ENCODE data around the gene TEX30. TPM values are rescaled to one million over a fixed set of nuclear protein-coding genes. Genes with fewer than 3 reads are reported as not detected.

The TEX30 gene
- total RNA-seq, 1 experiment from 2014 or later: 13.1 TPM

DNA sequence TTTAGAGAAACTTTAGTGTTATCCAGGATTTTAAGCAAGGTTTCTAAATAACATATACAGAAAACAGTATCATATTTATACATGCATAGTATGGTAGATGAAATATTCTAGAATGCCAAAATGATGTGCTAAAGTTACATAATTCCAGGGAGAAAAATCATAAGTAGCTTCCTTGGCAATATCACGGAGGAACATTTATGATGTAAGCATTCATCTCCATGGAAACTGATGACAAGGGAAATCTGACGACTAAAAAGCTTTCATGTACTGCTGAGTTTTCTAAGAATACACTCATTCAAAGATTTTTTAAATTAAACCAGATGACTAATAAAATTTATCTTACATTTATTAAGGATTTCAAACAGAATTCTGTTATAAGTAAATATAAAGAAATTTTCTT, 4.7 kb downstream of the TEX30 start:
- no peak overlapping the region for H2AFZ ChIP-seq (ENCODE audit: low read length)
- no peak overlapping the region for H4K91ac ChIP-seq (ENCODE audit: insufficient read length, low read depth, low read length)
- no peak overlapping the region for H3K23ac ChIP-seq (ENCODE audit: insufficient read length, low read depth, low read length)
- H2BK5ac ChIP-seq (ENCODE audit: insufficient read length, low read length): no peak overlapping the region
- H2AK5ac ChIP-seq (ENCODE audit: insufficient read length, low read length): no peak overlapping the region
- TF ChIP-seq, protein P1, sequence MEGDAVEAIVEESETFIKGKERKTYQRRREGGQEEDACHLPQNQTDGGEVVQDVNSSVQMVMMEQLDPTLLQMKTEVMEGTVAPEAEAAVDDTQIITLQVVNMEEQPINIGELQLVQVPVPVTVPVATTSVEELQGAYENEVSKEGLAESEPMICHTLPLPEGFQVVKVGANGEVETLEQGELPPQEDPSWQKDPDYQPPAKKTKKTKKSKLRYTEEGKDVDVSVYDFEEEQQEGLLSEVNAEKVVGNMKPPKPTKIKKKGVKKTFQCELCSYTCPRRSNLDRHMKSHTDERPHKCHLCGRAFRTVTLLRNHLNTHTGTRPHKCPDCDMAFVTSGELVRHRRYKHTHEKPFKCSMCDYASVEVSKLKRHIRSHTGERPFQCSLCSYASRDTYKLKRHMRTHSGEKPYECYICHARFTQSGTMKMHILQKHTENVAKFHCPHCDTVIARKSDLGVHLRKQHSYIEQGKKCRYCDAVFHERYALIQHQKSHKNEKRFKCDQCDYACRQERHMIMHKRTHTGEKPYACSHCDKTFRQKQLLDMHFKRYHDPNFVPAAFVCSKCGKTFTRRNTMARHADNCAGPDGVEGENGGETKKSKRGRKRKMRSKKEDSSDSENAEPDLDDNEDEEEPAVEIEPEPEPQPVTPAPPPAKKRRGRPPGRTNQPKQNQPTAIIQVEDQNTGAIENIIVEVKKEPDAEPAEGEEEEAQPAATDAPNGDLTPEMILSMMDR (conservative IDR thresholded peaks at IDR 0.05): no peak
- peaks cover 5% of the 10 kb centered on the region for H3K23me2 ChIP-seq (ENCODE audit: insufficient read length, low read depth, low read length, poor library complexity, severe bottlenecking)
- Mint-ChIP-seq H3K27ac (no peak overlapping the region), H3K4me1 (peaks cover 5 to 10% of the 10 kb centered on the region in 2 experiments; a peak in 3 of 4 replicates), H3K27me3 (ENCODE audit: low read depth) (peaks cover 6% of the 10 kb centered on the region), H3K36me3 (ENCODE audit: insufficient read depth in 1 of 3, low read depth in 3 of 3) (peaks cover 0 to 10% (median 6%) of the 10 kb centered on the region in 3 experiments; a peak in 3 of 7 replicates), H3K4me3 (no peak overlapping the region), H3K9me3 (peaks cover 0 to 1% of the 10 kb centered on the region in 2 experiments; a peak in 1 of 5 replicates)
- no peak overlapping the region for H3T11ph ChIP-seq (ENCODE audit: low read length)
- H3K56ac ChIP-seq (ENCODE audit: insufficient read length, low read depth, low read length): no peak overlapping the region
- DNase-seq: no peak
- no peak overlapping the region for H4K8ac ChIP-seq (replicated peaks; ENCODE audit: insufficient read length, low read depth, low read length)
- H3K27ac ChIP-seq (ENCODE audit: insufficient read length, low read depth, low read length): no peak overlapping the region
- H3K4me1 ChIP-seq (ENCODE audit: insufficient read depth, low read length): no peaks in the 10 kb centered on the region
- no peak overlapping the region for H3K9ac ChIP-seq (ENCODE audit: extremely low read depth, insufficient read length, low read length)
- H3K27me3 ChIP-seq (ENCODE audit: insufficient read depth, low read length): no peaks in the 10 kb centered on the region; the same call in 1 of the 2 replicates
- H3K79me1 ChIP-seq (ENCODE audit: insufficient read depth, low read depth, low read length, poor library complexity, severe bottlenecking): no peaks in the 10 kb centered on the region
- no peak overlapping the region for H3K4ac ChIP-seq (ENCODE audit: low read depth, low read length)
- no peak overlapping the region for H2BK12ac ChIP-seq (ENCODE audit: insufficient read length, low read depth, low read length)
- no peak overlapping the region for H4K5ac ChIP-seq (ENCODE audit: insufficient read length, low read depth, low read length)
- H3K18ac ChIP-seq (ENCODE audit: insufficient read length, low read depth, low read length): no peak overlapping the region
- H3K9me3 ChIP-seq (ENCODE audit: control insufficient read depth, low read depth, low read length): no peaks in the 10 kb centered on the region
- no peak overlapping the region for H3K4me2 ChIP-seq (ENCODE audit: insufficient read depth, insufficient read length, low read length)
- H4K20me1 ChIP-seq (ENCODE audit: control insufficient read depth, insufficient read depth, insufficient read length): no peaks in the 10 kb centered on the region
- no peak overlapping the region for H2BK120ac ChIP-seq (ENCODE audit: low read depth, low read length, poor library complexity, severe bottlenecking)
- no CpG with 5 or more reads among the region's 2 CpGs for WGBS (ENCODE audit: extremely low coverage, insufficient read length, low lambda C conversion rate)
- H3K14ac ChIP-seq (ENCODE audit: insufficient read depth, low read length): no peak overlapping the region
- H2BK15ac ChIP-seq (ENCODE audit: low read depth, low read length): no peak overlapping the region
- H3K79me2 ChIP-seq (ENCODE audit: insufficient read depth, low read length): no peaks in the 10 kb centered on the region
- H2BK20ac ChIP-seq (ENCODE audit: low read depth, low read length, poor library complexity, severe bottlenecking): no peak overlapping the region

Measured in H9 (cell line).